HG03139 (cell line): ENCODE measurements around the gene GRIA4.
"Not testable (repeated sequence)": the region's sequence is repeated elsewhere in the genome, so short reads cannot be mapped to it uniquely, and the experiment has no call there.

Experiments used
- ATAC-seq: cut with Tn5 transposase; IDR thresholded peaks from one replicate; pipeline ENCODE4 v1.9.1; 2021; ENCODE audit not compliant: unreplicated experiment

The GRIA4 gene

DNA sequence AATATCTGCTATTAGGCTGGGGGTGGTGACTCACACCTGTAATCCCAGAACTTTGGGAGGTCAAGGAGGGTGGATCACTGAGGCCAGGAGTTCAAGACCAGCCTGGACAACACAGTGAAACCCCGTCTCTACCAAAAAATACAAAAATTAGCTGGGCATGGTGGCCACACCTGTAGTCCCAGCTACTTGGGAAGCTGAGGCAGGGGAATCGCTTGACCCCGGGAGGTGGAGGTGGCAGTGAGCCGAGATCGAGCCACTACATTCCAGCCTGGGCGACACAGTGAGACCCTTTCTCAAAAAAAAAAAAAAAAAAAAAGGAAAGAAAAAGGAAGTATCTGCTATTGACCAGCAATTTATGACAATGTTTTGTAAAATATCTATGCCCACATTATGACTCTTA, 176.0 kb downstream of the GRIA4 start:
- not testable (repeated sequence) for ATAC-seq

DNA sequence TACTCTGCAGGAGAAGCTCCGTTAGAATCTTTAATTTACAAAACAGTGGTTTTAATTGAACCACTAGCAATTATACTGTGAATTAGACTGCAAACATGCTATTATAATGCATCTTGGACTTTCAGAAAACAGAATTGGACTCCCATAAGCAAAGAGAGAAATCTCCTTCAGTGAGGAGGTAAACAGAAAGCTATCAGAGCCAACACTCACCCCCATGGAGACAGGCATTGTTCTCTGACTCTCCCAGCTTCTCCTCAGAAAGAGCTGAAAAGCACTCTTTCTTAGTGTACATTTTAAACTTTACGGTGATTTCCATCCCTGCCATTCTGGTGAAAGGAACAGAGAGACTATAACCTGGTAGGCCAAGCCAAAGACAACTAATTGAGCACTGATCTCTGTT, 176.9 kb downstream of the GRIA4 start:
- ATAC-seq = no peak

DNA sequence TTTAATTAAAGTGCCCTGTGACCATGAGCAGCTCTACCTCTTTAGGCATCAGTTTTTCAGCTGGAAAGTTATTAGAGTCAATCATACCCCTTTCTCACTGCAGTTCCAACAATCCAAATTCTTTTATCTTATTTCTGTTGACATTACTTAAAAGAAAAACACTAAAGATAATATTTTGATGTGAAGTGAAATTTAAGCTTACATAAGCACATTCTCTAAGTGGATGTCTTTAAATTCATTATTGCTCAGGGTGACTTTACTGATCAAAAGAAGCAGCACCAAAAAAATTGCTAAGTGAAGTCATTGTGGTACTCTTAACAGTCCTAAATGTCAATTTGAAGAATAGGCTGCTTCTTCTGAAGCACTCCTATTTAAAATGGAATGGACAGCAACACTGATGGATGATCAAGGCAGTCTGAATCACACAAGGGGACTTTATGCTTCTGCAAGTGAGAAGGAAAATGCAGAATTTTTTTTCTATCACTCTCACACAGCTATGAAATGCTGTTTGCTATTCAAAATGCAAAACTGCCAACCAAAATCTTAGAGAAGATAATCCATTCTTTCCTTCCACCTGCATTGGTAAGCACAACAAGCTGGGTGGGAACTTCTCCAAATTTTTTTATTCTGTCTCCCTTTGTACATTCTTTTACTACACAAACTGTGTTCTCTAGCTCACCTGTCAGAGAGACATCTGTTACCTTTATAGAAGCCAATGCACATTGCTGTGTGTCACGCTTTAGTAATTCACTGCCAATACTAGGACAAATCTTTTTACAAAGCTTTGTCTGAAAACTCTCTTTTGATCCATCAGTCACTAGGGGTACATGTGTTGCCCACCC, 179.9 kb downstream of the GRIA4 start:
- no peak for ATAC-seq

DNA sequence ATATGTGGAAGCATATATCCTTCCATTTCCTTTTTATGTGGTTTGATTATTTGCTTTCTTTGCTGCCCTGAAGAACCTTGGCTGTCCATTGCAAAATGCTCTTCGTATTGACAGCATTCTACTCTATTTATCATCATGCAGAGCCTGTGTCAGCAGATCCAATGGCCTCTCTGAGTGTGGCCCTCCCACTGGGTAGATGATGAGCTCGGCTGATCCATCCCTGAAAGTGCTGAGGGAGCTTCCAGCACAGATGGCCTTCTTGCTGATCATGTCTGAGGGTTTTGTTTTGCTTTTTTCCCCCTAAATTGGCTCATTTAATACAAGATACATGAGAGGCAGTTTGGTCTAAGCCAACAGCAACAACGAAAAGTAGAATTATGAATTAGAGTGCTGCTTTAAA, 181.0 kb downstream of the GRIA4 start:
- no peak for ATAC-seq

DNA sequence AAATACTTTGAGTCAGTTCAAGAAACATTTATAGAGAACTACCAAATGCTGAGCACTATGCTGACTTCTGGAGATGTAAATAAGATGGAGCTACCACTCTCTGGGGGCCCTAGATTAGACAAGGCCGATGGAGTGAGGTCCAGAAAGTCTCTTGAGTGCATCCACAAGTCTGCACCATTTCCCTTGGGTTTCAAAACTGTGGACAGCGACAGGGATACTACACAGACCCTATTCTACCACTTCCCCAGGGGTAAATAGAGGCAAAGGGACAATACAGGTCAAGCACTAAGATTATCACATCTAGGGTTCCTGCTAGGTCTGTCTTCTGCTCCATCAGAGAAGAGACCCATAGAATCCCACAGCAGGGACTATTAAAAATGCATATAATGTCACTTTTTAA, 183.2 kb downstream of the GRIA4 start:
- no peak for ATAC-seq

DNA sequence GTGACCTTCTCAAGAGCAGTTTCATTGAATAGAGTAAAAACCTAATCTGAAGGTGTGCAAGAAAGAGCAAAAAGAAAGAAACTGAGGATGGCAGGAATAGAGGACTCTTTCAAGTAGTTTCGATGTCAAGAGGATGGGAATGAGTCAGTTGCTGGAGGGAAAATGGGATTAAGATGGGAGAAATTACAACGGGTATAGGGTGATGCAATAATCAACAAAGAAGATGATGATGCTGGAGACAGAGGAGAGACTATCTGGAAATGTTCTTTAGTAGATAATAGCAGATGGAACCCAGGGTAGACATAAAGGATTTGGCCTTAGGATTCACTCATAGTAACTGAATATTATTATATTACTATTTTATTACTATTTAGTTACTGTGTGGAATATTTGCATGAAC, 189.4 kb downstream of the GRIA4 start:
- no peak for ATAC-seq

DNA sequence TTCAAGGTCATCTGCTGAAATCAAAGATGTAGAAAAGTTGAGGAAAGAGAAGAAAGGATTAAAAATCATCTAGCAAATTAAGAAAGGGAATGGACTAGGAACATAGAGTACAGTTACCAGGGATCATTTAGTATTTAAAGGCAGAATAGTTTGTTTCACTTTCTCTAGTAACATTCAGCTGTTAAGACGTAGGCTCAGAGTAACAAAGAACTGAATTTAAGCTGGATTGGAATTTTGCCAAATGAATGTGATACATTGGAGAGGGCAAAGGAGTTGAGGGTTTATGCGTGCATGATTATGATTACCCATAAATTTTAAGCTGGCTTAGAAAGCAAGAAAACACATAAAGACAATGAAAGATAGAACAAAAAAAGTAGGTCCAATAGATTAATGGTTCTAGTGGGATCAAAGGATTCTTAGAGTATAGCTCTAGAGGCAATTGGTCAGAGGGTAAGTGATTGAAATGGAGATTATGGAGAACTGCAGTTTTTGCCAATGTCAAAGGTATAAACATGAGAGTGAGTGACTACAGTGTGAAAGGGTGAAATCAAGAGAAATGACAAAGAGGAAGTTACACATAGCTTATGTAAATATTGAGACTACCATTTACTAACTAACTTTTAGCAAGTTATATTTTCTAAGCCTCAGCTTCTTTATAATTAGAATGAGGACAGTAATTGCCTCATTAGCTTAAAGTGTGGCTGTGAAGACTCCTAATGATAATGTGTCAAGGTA, 190.0 kb downstream of the GRIA4 start:
- no peak for ATAC-seq

DNA sequence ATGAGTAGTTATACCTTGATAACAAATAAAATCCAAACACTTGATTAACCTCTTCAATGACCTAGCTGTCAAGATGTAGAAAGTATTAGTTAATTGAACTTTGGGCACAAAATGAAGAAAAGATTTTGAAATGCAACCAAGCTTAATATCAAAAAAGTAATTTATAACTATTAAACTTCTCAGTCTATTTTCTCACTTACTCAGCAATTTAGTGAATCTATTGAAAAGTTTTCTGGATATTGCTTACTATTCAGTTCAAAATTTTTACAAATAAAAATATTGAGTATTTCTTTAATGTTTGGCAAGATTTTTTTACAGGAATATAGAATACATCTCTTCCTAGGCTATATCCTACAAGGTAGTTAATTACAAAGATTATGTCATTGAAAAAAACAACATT, 192.5 kb downstream of the GRIA4 start:
- no peak for ATAC-seq

DNA sequence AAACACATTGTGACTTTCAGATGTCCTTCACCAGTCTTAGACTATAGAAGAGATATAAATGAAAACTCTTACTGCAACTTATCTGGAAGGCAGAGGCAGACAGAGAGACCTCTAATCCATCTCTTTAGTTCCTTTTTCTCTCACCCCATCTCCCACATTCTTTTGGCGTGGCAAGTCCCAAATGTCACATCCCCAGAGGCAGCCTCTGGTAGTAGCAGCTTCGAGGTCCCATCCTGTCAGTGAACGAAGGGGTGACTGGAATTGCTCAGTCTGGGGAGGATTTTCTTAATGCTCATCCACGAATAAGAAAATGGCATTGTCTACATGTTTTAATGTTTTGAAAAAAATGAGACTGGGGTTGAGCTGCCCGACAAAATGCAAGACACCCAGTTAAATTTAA, 201.4 kb downstream of the GRIA4 start:
- no peak for ATAC-seq

DNA sequence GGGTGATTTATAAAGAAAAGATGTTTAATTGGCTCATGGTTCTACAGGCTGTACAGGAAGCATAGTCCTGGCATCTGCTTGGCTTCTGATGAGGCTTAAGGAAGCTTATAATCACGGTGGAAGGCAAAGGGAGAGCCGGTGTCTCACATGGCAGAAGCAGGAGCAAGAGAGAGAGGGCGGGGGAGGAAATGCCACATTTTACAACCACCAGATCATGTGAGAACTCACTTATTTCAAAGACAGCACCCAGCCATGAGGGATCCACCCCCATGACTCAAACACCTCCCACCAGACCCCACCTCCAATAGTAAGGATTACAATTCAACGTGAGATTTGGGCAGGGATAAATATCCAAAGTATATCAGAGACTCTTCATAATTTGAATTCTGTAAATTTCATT, 211.5 kb downstream of the GRIA4 start:
- ATAC-seq = no peak

DNA sequence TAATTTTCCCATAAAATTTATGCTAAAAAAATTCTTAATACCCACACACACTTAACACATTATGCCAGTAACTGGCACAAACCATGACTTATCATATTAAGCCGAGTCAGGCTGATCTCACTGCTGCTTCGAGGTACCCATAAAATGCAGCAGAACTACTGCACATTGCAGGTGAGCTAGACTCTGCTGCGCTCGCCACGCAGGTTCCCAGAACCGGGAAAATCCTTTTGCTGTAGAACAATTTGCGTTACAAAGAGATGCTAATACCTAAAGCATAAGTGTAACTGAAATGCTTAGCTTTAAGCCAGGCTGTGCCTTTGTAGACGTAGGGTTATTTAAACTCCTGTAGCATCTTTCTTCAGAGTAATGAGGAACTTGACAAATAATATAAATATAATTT, 211.9 kb downstream of the GRIA4 start:
- no peak for ATAC-seq

DNA sequence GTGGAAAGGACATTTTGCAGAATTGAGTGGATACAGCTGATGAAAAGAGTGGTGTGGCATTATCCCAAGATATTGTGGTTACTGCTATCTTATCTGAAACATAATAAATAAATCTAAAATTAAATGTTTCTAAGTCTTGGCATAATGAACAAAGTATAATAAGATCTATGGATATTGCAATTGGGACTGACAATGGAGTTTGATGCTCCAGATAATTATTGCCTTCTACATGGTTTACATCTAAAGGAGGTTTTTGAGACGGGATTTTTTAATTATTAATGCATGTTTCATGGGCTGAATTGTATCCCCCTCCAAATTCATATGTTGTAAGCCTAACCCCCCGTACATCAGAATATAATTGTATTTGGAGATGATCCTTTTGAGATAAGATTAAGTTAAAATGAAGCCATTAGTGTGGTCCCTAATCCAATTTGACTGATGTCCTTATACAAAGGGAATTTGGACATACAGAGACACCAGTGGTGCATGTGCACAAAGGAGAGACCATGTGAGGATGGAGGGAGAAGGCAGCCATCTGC, 213.7 kb downstream of the GRIA4 start:
- ATAC-seq = no peak

DNA sequence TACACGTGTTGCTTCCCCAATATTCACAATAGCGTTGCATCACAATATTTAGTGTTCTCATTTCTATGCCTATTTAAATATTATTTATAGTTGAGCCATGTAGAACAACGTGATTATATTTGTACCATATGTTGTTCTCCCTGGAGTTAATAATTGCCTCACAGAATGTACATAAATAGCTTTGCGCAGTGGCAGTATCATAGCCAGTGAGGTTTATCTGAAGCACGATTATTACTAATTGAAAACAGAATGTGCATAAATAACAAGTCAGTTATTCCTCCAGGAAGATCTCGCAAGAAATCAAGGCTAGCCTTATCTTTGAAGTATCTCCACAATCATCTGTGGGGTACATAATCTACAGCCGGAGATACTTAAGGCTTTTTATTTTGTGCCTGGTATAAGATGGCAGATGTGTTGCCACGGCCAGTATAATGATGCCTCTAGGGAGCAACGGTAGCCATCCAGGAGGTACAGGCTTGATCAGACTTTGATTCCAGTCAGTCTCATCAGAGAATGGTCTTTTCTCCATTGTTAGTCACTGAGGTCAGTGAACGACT, 214.7 kb downstream of the GRIA4 start:
- no peak for ATAC-seq

DNA sequence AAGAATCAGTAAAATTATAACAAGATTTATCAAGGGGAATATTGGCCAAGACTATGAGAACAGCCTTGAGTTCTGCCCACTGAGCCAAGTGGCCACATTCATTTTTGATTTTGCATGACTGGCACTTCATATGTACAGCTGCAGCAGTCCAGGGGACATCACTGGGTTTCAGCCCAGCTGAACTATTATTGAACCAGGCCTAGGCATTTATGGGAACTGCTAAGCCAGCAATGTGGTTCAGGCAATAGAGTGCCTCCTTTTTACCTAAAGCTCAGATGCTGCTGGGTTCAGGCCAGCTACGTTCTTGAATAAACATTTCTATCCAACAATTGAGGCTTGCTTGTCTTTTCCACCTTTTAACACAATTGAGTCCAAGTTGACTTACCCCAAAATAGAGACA, 215.3 kb downstream of the GRIA4 start:
- ATAC-seq = no peak

DNA sequence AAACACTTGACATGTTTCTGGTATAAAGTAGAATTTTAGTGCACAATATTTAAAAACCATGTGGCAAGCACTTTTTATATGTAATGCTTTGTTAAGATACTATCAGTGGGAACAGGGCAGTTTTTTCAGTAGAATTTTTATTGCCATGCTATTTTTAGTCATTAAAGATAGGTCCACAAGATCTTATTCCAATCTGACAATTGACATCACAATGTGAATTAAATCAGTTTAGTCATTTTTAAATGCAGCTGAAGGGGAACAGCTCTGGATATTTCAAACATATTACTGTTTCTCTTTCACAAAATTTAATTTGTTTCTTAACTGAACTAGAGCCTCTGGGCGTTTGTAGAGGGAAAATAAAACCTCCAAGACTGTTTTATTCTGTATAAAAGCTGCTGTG, 218.0 kb downstream of the GRIA4 start:
- no peak for ATAC-seq

DNA sequence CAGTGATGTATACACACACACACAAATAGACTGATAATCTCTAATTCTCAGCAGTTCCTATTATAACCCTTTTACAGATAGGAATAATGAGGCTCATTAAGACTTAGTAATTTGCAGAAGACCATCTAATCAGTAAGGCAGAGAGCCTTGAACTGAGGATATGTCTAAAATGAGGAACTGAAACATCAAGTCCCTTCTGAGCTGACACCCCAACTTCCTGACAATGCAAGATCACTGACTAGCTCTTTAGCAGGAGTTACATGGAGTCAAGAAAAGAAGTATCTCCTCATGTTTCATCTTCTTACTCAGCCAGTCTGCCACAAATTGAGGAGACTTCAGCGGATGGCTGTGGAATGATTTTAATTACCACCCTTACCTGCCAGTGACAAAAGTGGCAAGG, 219.2 kb downstream of the GRIA4 start:
- peak; percentile 99 for ATAC-seq

DNA sequence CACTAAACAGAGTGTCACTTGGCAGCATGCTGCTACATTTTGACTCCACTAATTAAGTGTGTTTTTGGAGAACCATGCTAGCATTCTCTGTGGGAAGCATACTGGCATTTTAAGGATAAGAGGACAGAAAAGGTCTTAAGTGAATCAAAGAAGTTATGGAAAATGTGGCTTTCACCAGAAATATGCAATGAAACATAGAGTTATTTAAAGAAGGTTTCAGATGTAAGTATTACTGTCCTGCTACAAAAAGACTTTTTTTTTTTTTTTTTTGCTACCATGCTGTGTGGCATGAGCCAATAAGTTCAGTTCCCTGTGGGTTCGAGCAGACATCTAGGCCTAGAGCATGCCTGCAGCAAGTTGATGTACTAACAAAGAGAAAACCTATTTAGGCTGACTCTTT, 224.6 kb downstream of the GRIA4 start:
- ATAC-seq = no peak

DNA sequence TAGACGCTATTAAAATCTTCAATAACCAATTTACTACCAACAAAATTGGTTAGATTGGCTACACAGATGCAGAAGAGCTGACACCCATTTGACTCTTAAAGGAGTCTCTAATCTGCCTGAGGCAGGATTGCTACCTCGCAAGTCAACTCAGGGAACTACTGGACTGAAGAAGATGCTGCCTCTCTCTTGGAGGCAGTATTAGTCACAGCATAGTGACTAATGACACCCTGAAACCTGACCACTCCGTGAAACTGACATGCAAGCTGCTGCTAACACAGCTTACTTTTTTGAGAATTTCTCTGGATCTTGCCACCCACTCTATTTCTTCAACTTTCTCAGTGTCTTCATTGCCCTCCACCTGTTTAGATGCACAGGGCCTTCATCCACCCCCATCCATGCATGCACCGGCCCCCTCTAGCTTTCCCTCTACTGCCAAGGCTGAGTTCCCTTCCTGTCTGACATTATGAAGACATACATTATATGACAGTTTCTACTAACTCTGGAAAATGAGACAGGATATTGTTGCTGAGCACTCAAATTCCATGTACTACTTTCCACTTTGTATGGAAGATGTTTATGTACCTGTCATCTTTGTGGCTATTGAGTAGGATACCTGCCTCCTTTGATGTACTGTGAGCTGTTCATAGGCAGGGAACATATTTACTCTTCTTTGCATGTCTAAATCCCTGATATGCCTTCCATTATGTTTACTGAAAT, 229.0 kb downstream of the GRIA4 start:
- no peak for ATAC-seq

DNA sequence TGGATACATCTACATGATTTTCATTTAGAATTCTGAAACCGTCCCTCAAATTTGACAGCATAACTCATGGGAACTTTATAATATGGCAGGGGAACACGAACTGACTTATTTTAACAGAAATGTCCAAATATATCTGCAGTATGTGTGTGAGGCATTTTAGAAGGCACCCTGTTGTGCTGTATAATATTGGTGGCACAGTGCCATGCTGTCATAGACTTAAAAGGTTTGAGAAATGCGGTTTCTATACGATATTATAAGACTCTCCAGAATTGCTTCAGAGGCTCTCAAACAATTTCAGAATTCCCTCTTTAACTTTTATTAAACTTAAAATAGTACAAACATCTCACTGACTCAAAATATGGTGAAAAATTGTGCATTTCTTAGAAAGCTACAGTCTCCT, 230.5 kb downstream of the GRIA4 start:
- ATAC-seq = no peak

DNA sequence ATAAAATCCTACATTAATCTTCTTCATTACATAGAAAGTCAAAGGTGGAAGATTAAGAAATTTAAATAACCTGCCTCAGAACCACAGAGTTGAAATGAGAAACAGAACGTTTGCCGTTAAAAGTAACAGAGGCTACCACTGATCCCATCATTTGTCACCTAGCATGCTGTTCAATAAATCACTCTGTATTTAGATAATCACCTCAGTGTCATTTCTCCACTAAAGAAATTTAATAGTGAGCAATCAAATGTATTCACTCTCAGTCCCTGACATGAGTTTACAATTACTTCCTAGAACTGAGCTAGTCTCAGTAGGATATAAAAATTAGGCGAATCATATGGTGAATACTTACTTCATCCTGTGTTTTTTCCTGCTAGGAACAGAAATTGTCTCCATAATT, 242.5 kb downstream of the GRIA4 start:
- ATAC-seq = no peak

DNA sequence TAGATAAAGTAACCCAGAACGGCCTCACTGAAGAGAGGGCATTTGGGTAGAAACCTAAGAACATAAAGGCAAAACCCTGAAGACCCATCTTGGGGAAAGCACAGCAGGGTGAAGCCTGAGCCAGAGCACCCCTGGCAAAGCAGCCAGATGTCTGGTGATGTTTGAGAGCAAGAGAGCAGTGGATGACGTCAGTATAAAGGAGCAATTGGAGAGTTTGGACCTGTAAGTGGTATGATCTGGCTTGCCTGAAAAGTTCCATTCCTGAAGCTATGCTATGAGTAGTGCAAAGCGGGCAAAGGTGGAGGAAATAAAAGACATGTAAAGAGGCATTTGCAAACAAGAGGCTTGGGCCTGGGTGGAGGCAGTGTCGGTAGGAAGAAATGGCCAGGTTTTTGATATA, 244.4 kb downstream of the GRIA4 start:
- no peak for ATAC-seq
